Measurements from ENCODE around the gene NFIA.
"Not testable (repeated sequence)": the region's sequence is repeated elsewhere in the genome, so short reads cannot be mapped to it uniquely, and the experiment has no call there.

Gene NFIA

DNA sequence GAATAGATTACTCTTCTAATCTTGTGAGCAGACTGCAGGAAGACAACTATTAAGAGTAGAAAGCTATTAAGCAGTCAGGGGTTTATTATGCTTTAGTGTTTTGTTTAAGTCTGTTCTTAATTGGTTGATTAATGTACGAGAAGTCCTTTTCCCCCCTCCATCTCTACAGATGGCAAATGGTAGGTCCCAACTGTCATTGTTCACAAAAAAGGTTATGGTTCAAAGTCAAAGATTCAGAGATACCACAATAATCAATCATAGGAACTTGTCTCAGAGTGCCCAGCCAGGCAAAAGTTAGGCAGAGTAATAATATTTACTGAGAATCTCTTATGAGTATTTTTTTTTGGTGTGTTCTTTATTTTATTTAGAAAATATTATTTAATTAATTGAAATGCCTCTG, 26.8 kb downstream of the NFIA start:
- no peak for DNase-seq

- DNase-seq: no peak
Observed at GRCh38 chr1:61109910-61110309, 27.5 kb downstream of the NFIA start.

DNA sequence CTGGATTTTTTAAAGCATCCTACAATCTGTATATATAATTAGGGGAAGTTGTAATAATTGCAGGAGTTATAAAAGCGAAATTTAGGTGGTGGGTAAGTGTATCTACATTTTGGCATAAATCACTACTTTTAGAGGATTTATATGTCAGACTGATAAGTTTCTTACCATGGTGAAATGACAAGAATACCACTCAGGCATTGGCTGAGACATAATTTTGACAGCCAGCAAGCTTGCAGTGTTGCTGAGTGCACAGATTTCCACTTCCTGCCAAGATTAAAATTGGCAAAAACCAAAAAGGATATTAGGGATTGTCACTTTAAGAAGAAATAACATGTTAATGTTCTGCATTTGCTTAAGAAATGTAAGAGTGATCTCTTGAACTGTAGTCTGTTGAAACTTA, 28.2 kb downstream of the NFIA start:
- no peak for DNase-seq

DNA sequence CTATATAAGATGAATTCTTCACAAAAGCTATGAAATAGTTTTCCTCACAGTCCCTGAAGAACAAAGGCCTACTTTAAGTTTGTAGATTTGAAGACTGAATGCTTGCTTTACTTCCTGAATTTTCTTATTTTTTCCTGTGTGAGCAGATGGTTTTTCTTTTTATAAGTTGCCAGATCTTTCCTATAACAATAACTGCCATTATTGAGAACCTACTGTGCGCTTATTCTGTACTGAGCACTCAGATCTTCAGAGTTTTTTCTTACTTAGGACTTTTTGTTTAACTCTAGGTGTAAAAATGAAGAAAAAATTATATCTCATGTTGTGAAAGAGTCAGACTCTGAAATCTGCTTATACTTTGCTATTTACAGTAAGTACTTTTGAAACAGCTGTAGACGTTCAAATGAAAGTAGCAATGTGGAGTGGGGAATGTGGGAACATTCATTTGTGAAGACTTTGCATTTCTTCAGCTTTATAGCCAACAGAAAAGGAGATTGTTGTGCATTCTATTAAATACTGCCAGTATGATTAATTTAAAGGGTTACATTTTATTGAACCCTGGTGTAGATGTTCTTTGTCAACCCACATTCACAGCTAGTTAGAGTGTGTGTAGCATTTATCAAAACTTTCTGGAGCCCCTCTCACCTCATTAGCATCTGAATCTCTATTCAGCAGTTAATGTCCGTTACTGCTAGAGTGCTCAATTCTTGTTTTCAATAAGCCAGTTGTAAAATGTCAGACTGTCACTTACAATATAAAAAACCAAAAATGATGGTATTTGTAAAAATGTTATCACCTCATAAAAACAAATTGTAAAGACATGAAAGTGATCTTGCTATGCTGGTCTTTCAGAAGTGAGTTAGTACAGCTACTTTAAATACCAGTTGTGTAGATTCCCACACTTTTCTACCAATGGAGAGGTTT, 29.0 kb downstream of the NFIA start:
- DNase-seq: no peak

DNA sequence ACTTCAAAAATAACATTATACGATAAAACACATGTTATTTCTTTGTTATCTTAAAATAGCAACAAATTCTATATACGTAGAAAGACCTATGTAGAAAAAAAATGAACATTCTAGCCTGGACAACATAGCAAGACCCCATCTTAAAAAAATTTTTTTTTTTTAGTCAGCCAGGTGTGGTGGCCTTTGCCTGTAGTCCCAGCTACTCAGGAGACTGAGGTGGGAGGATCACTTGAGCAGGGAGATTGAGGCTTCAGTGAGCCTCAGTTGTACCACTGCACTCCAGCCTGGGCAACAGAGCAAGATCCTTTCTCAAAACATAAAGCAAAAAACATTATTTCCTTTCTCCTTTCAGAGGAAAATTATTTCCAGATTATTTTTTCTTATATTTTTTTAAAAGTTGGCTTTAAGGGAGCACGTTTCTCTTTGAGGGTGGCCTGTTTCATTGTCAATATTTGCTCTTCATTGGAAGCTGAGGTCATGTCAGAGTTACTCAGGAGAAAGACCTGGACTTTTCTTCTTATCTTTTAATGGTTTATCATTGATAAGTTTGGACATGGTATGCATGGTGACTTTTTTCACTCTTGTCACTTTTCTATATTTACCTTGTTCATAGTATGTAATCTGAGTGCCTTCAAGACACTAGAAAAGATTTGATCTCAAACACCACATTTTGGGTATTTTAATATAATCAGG, 32.0 kb downstream of the NFIA start:
- DNase-seq: no peak

DNA sequence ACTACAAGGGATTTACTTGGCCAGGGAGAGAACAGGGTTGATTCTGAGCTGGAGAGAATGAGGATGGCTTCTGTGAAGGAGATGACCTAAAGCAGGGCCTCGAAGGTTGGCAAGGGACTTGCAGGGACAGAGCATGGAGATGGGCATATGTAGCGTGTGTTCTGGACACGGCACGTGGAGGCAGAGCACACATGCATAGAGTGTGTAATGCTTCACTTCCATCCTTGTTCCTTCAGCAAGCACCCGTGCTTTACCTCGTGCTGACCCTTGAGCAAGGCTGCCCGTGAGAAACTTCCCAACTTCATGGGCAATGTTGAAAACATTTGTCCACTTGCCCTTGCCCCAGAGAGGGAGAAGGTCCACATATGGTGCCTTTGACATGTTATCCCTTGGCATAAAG, 33.1 kb downstream of the NFIA start:
- no peak for DNase-seq

- no peak for DNase-seq
Observed at GRCh38 chr1:61116421-61116820, 34.1 kb downstream of the NFIA start.

DNA sequence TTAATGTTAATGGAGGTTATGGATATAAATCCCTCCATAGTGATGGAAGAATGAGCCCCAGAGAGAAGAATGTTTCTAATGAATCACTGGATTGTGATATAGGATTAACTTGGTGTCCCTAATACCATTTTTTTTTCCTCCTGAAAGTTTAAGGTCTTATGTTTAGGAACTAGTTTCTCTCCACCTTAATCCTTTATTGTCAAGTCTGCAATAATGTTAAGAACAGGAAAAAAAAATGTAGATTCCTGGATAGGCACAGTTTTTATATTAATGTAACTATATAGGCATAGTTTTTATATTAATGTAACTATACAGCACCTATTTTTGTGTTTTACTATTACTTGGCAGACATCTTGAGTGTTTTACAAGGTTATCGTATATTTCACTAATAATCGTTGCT, 34.9 kb downstream of the NFIA start:
- no peak for DNase-seq

DNA sequence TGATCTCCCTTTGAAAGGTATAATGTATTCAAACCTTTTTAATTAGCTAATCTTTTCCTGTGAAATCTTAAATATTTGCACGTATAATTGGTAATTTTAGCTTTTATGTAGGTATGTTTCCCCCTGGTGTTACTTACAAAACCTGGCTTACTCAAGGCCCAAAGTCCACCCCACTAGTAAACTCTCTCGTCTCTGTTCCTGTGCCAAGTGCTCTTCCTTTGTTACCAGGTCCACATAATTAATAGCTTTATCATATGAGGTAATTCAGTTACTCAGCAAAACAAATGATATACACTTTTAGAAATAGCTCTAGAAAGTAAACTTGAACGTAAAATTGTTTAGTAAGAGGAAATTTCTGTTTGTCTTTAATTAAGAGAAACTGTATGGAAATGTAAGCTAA, 36.7 kb downstream of the NFIA start:
- DNase-seq: no peak

DNA sequence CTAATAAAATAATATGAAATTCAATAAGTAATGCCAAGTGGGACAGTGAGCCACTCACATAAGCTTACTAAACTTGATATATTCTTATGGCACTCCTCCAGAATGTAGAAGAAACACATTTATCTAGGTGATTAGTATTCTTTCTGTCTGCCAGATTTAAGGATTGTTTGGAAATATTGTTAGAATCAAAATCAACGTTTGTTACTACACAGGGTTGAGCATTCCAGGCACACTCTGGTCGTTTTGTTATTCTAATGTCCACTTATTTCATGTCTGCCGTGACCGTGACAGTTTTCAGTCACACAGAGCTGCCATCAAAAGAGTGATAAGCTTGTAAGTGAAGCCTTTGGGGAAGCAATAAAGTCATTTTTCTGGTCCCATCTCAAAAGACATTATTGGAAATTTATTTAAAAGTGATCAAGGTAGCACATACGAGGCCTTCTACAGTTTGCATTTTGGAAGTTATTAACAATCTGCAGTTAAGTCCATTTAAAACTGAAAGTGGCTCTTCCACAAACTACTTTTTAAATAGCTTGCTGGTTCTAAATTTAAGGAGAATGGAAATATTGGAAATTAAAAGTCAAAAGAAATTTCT, 38.0 kb downstream of the NFIA start:
- DNase-seq: no peak

GRCh38 chr1:61120998-61121397, 38.6 kb downstream of the NFIA start:
- DNase-seq: no peak

DNA sequence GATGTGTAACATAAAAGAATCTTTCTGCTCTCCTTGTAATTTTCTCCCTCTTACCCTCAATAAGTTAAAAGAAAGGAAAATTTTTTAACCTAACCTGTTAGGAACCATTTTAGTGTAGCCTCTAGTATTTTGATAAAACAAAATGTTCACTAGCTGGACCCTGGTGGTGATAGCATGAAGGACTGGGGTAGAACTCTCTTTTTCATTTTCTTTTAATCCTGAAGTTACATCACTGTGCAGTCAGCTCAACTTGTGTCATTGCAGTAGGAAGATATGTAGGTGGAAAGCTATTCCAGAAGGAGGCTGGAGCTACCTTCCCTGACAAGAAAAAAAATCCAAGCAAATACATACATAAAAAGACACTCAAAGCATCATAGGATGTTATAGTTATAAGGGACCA, 39.3 kb downstream of the NFIA start:
- DNase-seq: no peak

GRCh38 chr1:61122389-61122788, 40.0 kb downstream of the NFIA start:
- DNase-seq: no peak

GRCh38 chr1:61123326-61123725, 41.0 kb downstream of the NFIA start:
- DNase-seq: no peak

GRCh38 chr1:61124078-61124477, 41.7 kb downstream of the NFIA start:
- no peak for DNase-seq

DNA sequence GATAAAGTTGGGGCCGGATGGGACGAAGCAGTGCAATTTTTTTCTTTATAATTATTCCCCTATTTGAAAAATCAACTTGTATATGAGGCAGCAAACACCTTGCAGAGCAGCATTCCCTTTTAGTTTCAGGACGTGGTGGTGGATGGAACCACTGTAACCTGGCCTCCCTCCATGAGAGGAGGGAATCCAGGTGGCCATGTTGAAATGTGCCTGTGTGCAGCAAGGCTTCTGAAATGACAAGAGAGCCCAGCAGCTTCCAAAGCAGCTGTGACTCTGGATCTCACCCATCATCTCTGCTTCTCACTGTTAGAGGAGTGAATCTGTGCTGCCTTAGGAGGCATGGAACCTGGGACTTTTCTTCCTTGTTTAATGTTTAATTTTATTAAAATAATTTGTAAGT, 42.3 kb downstream of the NFIA start:
- DNase-seq: no peak

GRCh38 chr1:61125263-61125662, 42.9 kb downstream of the NFIA start:
- peak; percentile 30 for DNase-seq

DNA sequence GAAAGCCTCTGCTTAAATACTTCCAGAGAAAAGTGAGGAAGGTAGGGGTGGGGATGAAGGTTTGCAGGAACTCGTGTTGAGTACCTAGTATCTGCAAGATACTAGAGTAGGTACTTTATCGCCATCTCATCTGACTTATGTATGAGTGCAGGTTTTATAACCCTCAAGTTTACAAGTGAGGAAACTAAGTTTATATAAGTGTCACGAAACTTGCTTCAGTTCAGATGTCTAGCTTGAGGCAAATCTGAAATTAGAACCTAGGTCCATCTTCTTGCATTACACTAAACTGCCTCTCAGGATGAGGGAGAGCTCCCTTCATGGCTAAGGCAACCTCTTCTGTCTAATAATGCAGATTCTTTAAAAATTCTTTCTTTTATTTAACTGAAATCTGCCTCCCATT, 43.5 kb downstream of the NFIA start:
- no peak for DNase-seq

DNA sequence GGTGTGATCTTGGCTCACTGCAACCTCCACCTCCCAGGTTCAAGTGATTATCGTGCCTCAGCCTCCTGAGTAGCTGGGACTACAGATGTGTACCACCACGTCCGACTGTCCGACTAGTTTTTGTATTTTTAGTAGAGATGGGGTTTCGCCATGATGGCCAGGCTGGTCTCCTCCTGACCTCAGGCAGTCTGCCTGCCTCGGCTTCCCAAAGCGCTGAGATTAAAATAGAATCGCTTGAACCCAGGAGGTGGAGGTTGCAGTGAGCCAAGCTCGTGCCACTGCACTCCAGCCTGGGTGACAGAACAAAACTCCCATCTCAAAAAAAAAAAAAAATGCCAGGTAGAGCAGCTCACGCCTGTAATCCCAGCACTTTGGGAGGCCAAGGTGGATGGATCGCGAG, 44.5 kb downstream of the NFIA start:
- not testable (repeated sequence) for DNase-seq

DNA sequence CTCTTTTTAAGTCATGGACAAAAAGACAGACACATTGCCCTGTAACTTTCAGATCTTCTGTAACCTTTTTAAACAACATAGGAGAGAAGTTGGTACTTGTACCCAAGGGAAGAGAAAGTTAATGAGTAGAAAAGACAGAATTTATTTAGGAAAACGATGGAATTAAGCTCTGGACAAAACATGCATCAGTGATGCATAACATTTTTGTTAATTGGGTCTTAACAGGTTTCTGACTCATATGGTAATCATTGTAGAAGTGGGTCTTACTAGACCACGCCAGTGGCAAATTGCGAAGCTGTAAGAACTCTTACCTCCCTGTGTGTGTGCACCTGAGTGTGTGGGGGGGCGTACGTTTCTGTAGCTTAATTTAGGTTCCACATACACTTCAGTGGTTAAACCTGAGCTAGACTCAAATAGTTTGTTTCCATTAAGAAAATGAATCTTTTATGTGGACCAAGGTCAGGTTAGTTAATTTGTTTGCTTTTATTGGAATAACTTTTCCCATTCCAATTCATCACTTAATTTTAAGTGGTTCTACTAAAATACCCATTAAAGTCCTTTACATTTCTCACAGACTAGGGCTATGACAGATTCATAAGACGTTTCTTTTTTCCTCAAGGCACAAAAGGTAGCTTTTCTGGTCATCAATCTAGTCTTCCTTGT, 48.1 kb downstream of the NFIA start:
- DNase-seq: no peak

DNA sequence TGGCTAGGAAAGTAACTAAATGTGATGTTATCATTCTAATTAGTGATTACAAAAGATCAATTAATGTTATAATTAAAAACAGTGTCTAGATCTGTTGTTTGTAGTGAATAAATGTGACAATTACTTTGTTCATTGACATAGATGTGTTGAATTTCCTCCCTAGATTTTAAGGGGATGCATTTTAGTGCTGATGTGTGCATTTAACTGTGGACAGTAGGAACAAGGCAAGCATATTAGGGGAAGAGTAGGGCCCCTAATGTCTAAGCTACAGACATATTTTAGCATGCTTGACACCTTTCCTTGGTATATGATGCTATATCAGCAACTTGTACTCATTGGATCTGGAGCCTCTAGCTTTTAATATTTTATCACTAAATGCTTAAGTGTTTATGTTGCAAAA, 48.9 kb downstream of the NFIA start:
- no peak for DNase-seq

GRCh38 chr1:61131716-61132115, 49.4 kb downstream of the NFIA start:
- no peak for DNase-seq

DNA sequence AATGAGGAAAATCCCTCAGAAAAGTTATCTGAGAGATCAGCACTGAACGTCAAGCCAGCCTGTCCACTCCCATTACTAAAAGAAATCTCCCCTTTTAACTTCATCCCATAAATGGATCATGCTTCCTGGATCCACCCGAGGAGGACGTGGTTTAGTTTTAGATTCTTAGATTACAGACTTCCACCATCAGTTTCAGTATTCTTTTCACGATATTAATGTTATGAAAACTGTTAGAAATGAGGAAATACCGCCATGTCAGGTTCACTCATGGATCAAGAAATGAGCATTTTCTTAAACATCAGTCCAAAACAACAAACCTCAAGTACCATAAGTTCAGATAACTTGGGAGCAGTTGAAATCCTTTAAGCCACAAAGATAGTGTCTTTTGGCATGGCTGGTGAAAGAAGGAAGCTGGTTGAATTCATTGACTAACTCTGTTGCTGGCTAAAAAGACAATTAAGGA, 49.8 kb downstream of the NFIA start:
- no peak for DNase-seq
